Neuronal stem cell (in vitro differentiated cells): Measurements from ENCODE around the gene OR2A5.

Experiments
- DNase-seq: peaks from one replicate; pipeline ENCODE4 v3.0.0-alpha.2; 2013; ENCODE audit warnings: low spot score
- H2AFZ ChIP-seq: one replicate; pipeline ENCODE4 v1.6.1; 2013; ENCODE audit warnings: mild to moderate bottlenecking, low read length, inconsistent platforms
- H2AK5ac ChIP-seq: 2 replicates; pipeline ENCODE4 v1.6.1; 2013; ENCODE audit warnings: low read depth, mild to moderate bottlenecking, inconsistent platforms, low read length, moderate library complexity, mixed read lengths
- H2BK120ac ChIP-seq: 2 replicates; pipeline ENCODE4 v1.6.1; 2013; ENCODE audit warnings: low read depth, mild to moderate bottlenecking, inconsistent platforms, low read length, moderate library complexity, mixed read lengths
- H2BK12ac ChIP-seq: one replicate; pipeline ENCODE4 v1.6.1; 2013; ENCODE audit warnings: low read length, inconsistent platforms
- H2BK15ac ChIP-seq: 2 replicates; pipeline ENCODE4 v1.6.1; 2013; ENCODE audit warnings: mild to moderate bottlenecking, low read length, inconsistent platforms, mixed read lengths
- H2BK5ac ChIP-seq: one replicate; pipeline ENCODE4 v1.6.1; 2013; ENCODE audit warnings: inconsistent platforms, mild to moderate bottlenecking, low read length, moderate library complexity
- H3K14ac ChIP-seq: one replicate; pipeline ENCODE4 v1.6.1; 2013; ENCODE audit warnings: low read length, inconsistent platforms
- H3K18ac ChIP-seq: 2 replicates; pipeline ENCODE4 v1.6.1; 2013; ENCODE audit warnings: low read length, inconsistent platforms
- H3K23ac ChIP-seq: 2 replicates; pipeline ENCODE4 v1.6.1; 2013; ENCODE audit warnings: low read depth, mild to moderate bottlenecking, mixed read lengths, low read length, inconsistent platforms; ENCODE audit not compliant: poor library complexity
- H3K27ac ChIP-seq: replicated peaks from 3 replicates; pipeline ENCODE4 v1.5.1; 2013; ENCODE audit warnings: low read length, inconsistent platforms
- H3K27me3 ChIP-seq, 3 experiments: 2 replicates each; pipeline ENCODE4 v1.6.1; 2013; ENCODE audit warnings: low read length in 3 of 3, mild to moderate bottlenecking in 2 of 3, inconsistent platforms in 1 of 3, low read depth in 1 of 3, mixed read lengths in 1 of 3, moderate library complexity in 1 of 3; ENCODE audit not compliant: control insufficient read depth in 3 of 3, insufficient read depth in 3 of 3
- H3K36me3 ChIP-seq, 2 donors: replicated peaks in 1 of 2; 2 replicates each; pipeline ENCODE4 v1.6.1; 2013; ENCODE audit warnings: low read length in 2 of 2; ENCODE audit not compliant: control insufficient read depth in 2 of 2, insufficient read depth in 2 of 2
- H3K4ac ChIP-seq: 2 replicates; pipeline ENCODE4 v1.6.1; 2013; ENCODE audit warnings: inconsistent platforms, mild to moderate bottlenecking, low read length, moderate library complexity
- H3K4me1 ChIP-seq, 2 donors: 1 replicate in 1 of 2; 2 replicates in 1 of 2; pipeline ENCODE4 v1.6.1; 2013; ENCODE audit warnings: low read length in 2 of 2, low read depth in 1 of 2; ENCODE audit not compliant: control insufficient read depth in 2 of 2, insufficient read depth in 1 of 2
- H3K4me2 ChIP-seq: one replicate; pipeline ENCODE4 v1.6.1; 2013; ENCODE audit warnings: mild to moderate bottlenecking, low read length, inconsistent platforms; ENCODE audit not compliant: insufficient read depth, poor library complexity, severe bottlenecking
- H3K4me3 ChIP-seq, 2 donors: 2 replicates each; pipeline ENCODE4 v1.5.1; 2013; ENCODE audit warnings: low read length in 2 of 2, mild to moderate bottlenecking in 2 of 2, inconsistent platforms in 1 of 2, moderate library complexity in 1 of 2
- H3K79me1 ChIP-seq: one replicate; pipeline ENCODE4 v1.6.1; 2013; ENCODE audit warnings: low read depth, mild to moderate bottlenecking, inconsistent platforms, low read length, moderate library complexity
- H3K9ac ChIP-seq: one replicate; pipeline ENCODE4 v1.6.1; 2013; ENCODE audit warnings: mild to moderate bottlenecking, low read depth, low read length, inconsistent platforms; ENCODE audit not compliant: poor library complexity
- H3K9me3 ChIP-seq, 2 donors: replicated peaks in 1 of 2; 2 replicates each; pipeline versions ENCODE3 to v1.6.1; 2013; ENCODE audit warnings: low read length in 2 of 2, mild to moderate bottlenecking in 2 of 2, inconsistent platforms in 1 of 2, low read depth in 1 of 2, mixed read lengths in 1 of 2, moderate library complexity in 1 of 2; ENCODE audit not compliant: control insufficient read depth in 2 of 2, insufficient read depth in 1 of 2
- H4K8ac ChIP-seq: one replicate; pipeline ENCODE4 v1.6.1; 2013; ENCODE audit warnings: low read depth, mild to moderate bottlenecking, inconsistent platforms, low read length, moderate library complexity
- H4K91ac ChIP-seq: one replicate; pipeline ENCODE4 v1.6.1; 2013; ENCODE audit warnings: low read length, low read depth, mild to moderate bottlenecking, inconsistent platforms; ENCODE audit not compliant: poor library complexity
- WGBS, 2 donors: extraction: QIAGEN DNeasy Blood & Tissue Kit; methylation state at CpG; one replicate each; pipeline ENCODE4 v1.1.7; 2013; ENCODE audit warnings: missing lambda C conversion rate in 2 of 2, mixed read lengths in 1 of 2; ENCODE audit not compliant: insufficient read length in 2 of 2, insufficient replicate concordance in 1 of 2; ENCODE audit errors: extremely low coverage in 2 of 2; 5-methylcytosine and 5-hydroxymethylcytosine counted together

OR2A5 gene

GRCh38 chr7:144037414-144038035 lies 11.2 kb upstream of the OR2A5 start:
- no peaks in the 10 kb centered on the region for H3K79me1 ChIP-seq
- no peak overlapping the region for H2BK5ac ChIP-seq
- H3K4me3 ChIP-seq = no peak overlapping the region
- no peak overlapping the region for H3K9ac ChIP-seq
- H3K36me3 ChIP-seq = no peaks in the 10 kb centered on the region
- H2BK120ac ChIP-seq = no peak overlapping the region
- no peak overlapping the region for H4K8ac ChIP-seq
- no peak overlapping the region for H2BK12ac ChIP-seq
- no peak overlapping the region for H3K23ac ChIP-seq
- no peak overlapping the region for H3K4ac ChIP-seq
- no peak overlapping the region for H4K91ac ChIP-seq
- no peaks in the 10 kb centered on the region for H3K27me3 ChIP-seq
- H3K4me1 ChIP-seq = no peaks in the 10 kb centered on the region
- no peak overlapping the region for H3K14ac ChIP-seq
- H3K27ac ChIP-seq = no peak overlapping the region
- no peak for DNase-seq
- H2AK5ac ChIP-seq = no peak overlapping the region
- no peaks in the 10 kb centered on the region for H3K9me3 ChIP-seq
- no CpG with 5 or more reads among the region's 1 CpG for WGBS, 2 donors
- H2BK15ac ChIP-seq = no peak overlapping the region
- no peak overlapping the region for H3K4me2 ChIP-seq
- H2AFZ ChIP-seq = no peak overlapping the region
- H3K18ac ChIP-seq = no peak overlapping the region

GRCh38 chr7:144038887-144039286 lies 9.9 kb upstream of the OR2A5 start:
- no peak overlapping the region for H4K8ac ChIP-seq
- no peak overlapping the region for H3K18ac ChIP-seq
- H4K91ac ChIP-seq = no peak overlapping the region
- no peak overlapping the region for H3K4me2 ChIP-seq
- no peaks in the 10 kb centered on the region for H3K9me3 ChIP-seq
- H3K4me3 ChIP-seq = no peak overlapping the region
- no peak overlapping the region for H3K4ac ChIP-seq
- no peak overlapping the region for H2BK5ac ChIP-seq
- H3K36me3 ChIP-seq = no peaks in the 10 kb centered on the region
- no peak for DNase-seq
- no peak overlapping the region for H3K27ac ChIP-seq
- H3K4me1 ChIP-seq = no peaks in the 10 kb centered on the region
- no peak overlapping the region for H3K23ac ChIP-seq
- H3K79me1 ChIP-seq = no peaks in the 10 kb centered on the region
- no peaks in the 10 kb centered on the region for H3K27me3 ChIP-seq
- H3K9ac ChIP-seq = no peak overlapping the region
- H2BK15ac ChIP-seq = no peak overlapping the region
- H2AFZ ChIP-seq = no peak overlapping the region
- no peak overlapping the region for H2AK5ac ChIP-seq
- no CpG with 5 or more reads among the region's 4 CpGs for WGBS, 2 donors
- H2BK120ac ChIP-seq = no peak overlapping the region
- no peak overlapping the region for H2BK12ac ChIP-seq
- H3K14ac ChIP-seq = no peak overlapping the region

- no peak overlapping the region for H3K27ac ChIP-seq
- H4K8ac ChIP-seq = no peak overlapping the region
- no peaks in the 10 kb centered on the region for H3K4me1 ChIP-seq
- H2BK12ac ChIP-seq = no peak overlapping the region
- H2BK15ac ChIP-seq = no peak overlapping the region
- no peak overlapping the region for H2BK5ac ChIP-seq
- H2BK120ac ChIP-seq = no peak overlapping the region
- H3K9ac ChIP-seq = no peak overlapping the region
- no CpG with 5 or more reads among the region's 2 CpGs for WGBS, 2 donors
- no peak for DNase-seq
- H3K4ac ChIP-seq = no peak overlapping the region
- H4K91ac ChIP-seq = no peak overlapping the region
- H3K18ac ChIP-seq = no peak overlapping the region
- no peaks in the 10 kb centered on the region for H3K79me1 ChIP-seq
- no peak overlapping the region for H3K4me3 ChIP-seq
- no peaks in the 10 kb centered on the region for H3K27me3 ChIP-seq
- H3K23ac ChIP-seq = no peak overlapping the region
- no peaks in the 10 kb centered on the region for H3K9me3 ChIP-seq
- no peaks in the 10 kb centered on the region for H3K36me3 ChIP-seq
- no peak overlapping the region for H2AK5ac ChIP-seq
- no peak overlapping the region for H3K14ac ChIP-seq
- no peak overlapping the region for H2AFZ ChIP-seq
- no peak overlapping the region for H3K4me2 ChIP-seq
Observed at GRCh38 chr7:144049491-144049890, 743 bp downstream of the OR2A5 start.

- Histone ChIP-seq H2BK12ac (no peak overlapping the region), H3K36me3 (no peaks in the 10 kb centered on the region), H3K4me3 (no peak overlapping the region), H2BK120ac (no peak overlapping the region), H4K91ac (no peak overlapping the region), H2AFZ (no peak overlapping the region), H3K9ac (no peak overlapping the region), H4K8ac (no peak overlapping the region), H2AK5ac (no peak overlapping the region), H3K4ac (no peak overlapping the region), H3K27ac (no peak overlapping the region), H3K4me2 (no peak overlapping the region), H3K18ac (no peak overlapping the region), H2BK5ac (no peak overlapping the region), H3K79me1 (no peaks in the 10 kb centered on the region), H3K9me3 (no peaks in the 10 kb centered on the region), H3K14ac (no peak overlapping the region), H3K4me1 (no peaks in the 10 kb centered on the region), H3K23ac (no peak overlapping the region), H2BK15ac (no peak overlapping the region), H3K27me3 (no peaks in the 10 kb centered on the region)
- no peak for DNase-seq
- no CpG with 5 or more reads among the region's 3 CpGs for WGBS, 2 donors
Observed at GRCh38 chr7:144050093-144050492, 1.3 kb downstream of the OR2A5 start.
